NCI-H748 (cell line): ENCODE data around the gene YWHAE.
A peak's percentile ranks its signal among the peaks of the same experiment; 100 is the strongest.
"Not testable (repeated sequence)": the region's sequence is repeated elsewhere in the genome, so short reads cannot be mapped to it uniquely, and the experiment has no call there.

Experiments used
- DNase-seq: peaks from one replicate; lab custom pipeline; 2025; ENCODE audit not compliant: unreplicated experiment; lab: John Stamatoyannopoulos, UW

Gene YWHAE

DNA sequence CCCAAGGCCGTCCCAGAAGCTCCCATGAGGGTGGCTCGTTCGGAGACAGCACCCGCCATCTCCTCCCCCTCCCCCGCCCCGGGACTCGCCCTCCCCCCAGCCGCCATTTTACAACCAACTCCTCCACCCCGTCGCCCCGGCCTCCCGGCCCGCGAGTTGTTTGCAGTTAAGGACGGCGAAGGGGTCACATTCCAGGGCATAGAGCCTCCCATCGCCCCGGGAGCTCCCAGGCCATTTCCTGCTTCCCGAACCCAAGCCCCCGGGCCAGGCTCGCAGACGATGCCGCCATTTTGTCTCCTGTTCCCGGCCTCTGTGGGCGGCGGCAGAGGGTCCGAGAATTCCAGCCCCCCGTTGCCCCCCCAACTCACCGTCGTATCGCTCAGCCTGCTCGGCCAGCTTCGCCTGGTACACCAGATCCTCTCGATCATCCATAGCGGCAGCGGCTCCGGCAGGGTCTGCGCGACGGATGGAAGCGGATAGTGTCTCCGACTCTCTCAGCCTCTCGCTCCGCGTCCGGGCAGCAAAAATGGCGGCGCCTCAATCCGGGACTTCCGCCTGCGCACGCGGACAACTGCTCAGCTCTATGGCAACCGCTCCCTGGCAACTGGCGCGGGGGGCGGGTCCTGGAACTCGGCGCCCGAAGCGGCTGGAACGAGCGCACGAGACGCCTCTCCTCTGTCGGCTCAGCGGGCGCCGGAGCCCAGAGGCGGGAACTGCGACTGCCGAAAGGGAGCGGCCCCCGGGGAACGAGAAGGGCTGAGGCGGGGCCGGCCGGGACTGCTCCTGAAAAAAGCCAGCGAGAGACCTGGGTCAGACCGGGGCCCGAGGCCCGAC lies at the start of gene YWHAE:
Gene YWHAE, minus strand, starts transcription at position 544 of the 834 bp plus-strand sequence. Its CDS starts 112 bp downstream, at position 432.
- DNase-seq, result peak; percentile 99

GRCh38 chr17:1449412-1449967 lies 49.5 kb upstream of the YWHAE start:
- DNase-seq, result no peak

DNA sequence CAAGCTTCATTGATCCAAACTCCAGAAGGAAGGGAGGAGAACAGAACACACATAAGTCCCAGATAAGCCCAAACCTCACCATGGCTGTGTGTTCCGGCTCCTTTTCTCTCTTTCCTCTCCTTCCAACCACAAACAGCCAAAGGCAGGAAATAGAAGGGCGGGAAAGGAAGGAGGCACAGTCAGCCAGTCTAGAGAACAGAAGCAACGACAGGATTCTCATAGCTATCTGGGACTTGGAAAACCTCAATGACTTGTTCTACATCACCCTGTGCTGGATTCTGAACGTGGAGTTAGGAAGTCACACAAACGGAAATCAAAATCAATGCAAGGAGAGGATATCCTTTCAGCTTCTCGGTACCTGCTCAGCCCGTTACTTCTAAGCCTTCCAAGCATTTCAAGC lies 47.0 kb upstream of the YWHAE start:
- DNase-seq, result no peak

DNA sequence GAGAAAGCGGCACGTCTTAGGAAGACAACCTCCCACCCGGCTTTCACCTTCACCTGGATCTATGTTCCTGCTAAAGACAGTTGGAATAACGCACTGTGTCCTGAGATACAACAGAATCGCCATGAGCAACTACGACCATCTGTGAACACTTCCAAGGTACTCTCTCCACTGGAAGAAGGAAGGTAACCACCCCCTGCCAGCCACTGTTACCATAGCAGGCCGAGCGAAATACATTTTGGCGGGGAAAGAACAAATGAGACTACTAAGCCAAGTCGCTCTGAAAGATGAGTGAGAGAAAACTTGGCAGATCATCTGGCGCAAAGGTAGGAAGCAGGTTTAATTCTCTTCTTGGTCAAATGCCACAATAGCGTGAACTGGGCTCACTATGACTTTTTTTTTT lies 46.2 kb upstream of the YWHAE start:
- DNase-seq, result no peak

DNA sequence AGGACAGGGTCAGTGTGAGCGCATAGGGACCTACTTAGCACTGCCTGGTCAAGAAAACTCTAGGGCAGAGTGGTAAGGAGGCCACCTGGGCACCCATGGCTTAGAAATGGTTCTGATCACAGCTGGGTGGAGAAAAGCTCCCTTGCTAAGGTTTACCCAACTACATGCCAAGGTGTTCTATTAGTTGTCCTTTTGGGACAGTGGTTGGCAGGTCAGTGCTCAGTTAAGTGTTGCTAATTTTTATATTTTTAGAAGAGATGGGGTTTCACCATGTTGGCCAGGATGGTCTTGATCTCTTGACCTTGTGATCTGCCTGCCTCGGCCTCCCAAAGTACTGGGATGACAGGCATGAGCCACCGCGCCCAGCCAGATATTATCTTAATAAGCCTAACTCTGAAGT lies 45.7 kb upstream of the YWHAE start:
- DNase-seq, result not testable (repeated sequence)

GRCh38 chr17:1442721-1443120 lies 42.7 kb upstream of the YWHAE start:
- not testable (repeated sequence) for DNase-seq

GRCh38 chr17:1442187-1442586 lies 42.2 kb upstream of the YWHAE start:
- no peak for DNase-seq

DNA sequence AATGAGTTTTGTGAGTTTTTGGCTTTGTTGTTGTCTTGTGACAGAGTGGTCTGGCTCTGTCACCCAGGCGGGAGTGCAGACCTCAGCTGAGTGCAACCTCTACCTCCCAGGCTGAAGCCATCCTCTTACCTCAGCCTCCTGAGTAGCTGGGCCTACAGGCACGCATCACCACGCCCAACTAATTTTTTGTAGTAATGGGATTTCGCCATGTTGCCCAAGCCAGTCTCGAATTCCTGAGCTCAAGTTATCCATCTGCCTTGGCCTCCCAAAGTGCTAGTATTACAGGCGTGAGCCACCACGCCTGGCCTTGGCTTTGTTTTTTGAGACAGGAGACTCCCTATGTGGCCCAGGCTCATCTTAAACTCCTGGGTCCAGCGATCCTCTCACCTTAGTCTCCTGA lies 40.9 kb upstream of the YWHAE start:
- no peak for DNase-seq

DNA sequence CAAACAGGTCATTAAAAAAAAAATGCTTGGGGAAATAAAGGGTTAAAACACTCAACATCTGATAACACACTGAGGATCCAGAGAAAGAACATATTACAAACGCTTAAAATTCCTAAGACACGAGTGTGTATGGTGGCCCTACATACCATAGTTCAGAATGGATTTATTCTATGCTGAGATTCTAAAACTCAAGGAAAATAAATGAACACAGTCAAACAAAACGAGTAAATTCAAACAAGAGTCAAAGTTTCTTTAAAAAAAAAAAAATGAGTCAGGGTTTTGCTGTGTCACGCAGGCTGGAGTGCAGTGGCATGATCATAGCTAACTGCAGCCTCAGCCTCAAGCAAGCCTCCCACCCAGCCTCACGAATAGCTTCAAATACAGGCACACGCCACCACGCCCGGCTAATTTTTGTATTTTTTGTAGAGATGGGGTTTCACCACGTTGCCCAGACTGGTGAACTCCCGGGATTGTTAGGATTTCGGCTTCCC lies 38.6 kb upstream of the YWHAE start:
- DNase-seq, result no peak

GRCh38 chr17:1435326-1435725 lies 35.3 kb upstream of the YWHAE start:
- no peak for DNase-seq

- DNase-seq, result no peak
These were observed 34.1 kb upstream of the YWHAE start for GRCh38 chr17:1434150-1434549.

GRCh38 chr17:1431631-1432104 lies 31.6 kb upstream of the YWHAE start:
- no peak for DNase-seq

- DNase-seq, result no peak
These were observed 23.6 kb upstream of the YWHAE start for GRCh38 chr17:1423456-1424135.

DNA sequence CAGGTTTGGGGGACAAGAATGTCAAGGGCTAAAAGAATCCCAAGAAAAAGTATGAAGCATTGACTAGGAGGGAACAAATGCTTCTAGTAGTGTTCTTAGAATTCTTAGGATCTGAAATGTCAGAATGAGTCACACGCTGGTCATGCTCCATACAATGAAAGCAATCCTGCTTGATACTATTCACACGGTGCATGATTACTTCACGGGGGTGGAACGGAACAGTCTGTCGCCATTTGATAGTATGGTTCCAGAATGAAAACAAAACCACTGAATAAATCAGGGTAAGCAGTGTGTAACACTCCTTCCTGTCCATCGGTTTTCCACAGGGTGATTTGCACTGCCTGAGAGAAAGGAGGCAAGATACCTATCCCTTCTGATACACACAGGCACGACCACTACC lies 22.9 kb upstream of the YWHAE start:
- DNase-seq, result no peak

GRCh38 chr17:1421470-1421869 lies 21.4 kb upstream of the YWHAE start:
- DNase-seq, result no peak

- no peak for DNase-seq
These were observed 21.0 kb upstream of the YWHAE start for GRCh38 chr17:1420981-1421380.

DNA sequence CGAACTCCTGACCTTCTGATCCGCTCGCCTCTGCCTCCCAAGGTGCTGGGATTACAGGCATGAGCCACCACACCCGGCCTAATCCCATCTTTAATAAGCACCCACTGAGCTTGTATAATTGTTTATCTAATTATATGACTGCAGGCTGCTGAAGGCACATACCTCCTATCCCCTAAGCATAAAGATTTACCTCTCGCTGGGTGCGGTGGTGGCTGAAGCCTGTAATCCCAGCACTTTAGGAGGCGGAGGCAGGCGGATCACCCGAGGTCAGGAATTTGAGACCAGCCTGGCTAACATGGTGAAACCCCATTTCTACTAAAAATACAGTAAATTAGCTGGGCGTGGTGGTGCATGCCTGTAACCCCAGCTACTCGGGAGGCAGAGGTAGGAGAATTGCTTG lies 20.1 kb upstream of the YWHAE start:
- no peak for DNase-seq

DNA sequence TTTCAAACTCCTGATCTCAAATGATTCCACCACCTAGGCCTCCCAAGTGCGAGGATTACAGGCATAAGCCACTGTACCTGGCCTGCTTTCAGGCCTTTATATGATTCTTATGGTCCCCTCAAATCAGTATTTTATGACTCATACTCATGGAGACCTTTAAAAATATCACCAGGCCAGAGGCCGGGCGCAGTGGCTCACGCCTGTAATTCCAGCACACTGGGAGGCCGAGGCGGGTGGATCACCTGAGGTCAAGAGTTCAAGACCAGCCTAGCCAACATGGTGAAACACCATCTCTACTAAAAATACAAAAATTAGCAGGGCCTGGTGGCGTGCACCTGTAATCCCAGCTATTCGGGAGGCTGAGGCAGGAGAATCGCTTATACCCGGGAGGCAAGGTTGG lies 18.5 kb upstream of the YWHAE start:
- not testable (repeated sequence) for DNase-seq

DNA sequence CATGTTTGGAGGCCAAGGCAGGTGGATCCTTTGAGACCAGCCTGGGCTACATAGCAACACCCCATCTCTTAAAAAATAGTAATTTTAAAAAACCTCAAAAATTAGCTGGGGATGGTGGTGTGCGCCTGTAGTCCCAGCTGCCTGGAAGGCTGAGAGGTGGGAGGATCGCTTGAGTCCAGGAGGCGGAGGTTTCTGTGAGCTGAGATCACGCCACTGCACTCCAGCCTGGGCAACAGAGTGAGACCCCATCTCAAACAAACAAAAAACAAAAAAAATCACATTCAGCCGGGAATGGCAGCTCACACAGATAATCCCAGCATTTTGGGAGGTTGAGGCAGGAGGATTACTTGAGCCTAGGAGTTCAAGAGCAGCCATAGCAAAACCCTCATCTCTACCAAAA lies 16.4 kb upstream of the YWHAE start:
- DNase-seq, result no peak

DNA sequence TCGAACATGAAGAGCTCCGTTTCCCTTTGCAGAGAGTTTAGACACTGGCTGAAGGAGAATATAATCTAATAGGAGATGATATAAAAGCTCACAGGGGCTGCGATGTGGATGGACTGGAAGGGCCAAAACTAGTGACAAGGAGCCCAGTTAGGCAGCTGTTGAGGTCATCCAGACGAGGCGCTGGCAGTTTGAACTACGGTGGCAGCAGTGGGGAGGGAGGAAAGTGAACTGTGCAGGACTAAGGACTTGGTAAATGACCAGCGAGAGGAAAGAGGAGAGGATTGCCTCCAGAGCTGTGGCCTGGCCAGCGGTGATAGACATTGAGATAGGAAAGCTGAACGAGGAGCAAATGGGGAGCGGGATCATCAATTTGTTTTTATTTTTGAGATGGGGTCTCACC lies 14.6 kb upstream of the YWHAE start:
- DNase-seq, result no peak

GRCh38 chr17:1414001-1414574 lies 14.1 kb upstream of the YWHAE start:
- no peak for DNase-seq
